ENCODE data around the gene RHOJ.
"Not testable (repeated sequence)": the region's sequence is repeated elsewhere in the genome, so short reads cannot be mapped to it uniquely, and the experiment has no call there.

RHOJ gene

GRCh38 chr14:63299351-63300110 is 95.3 kb downstream of the RHOJ start:
- no peak for DNase-seq

- no peak for DNase-seq
These were observed 96.6 kb downstream of the RHOJ start for GRCh38 chr14:63300854-63301253.

GRCh38 chr14:63301891-63302534 is 97.8 kb downstream of the RHOJ start:
- no peak for DNase-seq

- DNase-seq: not testable (repeated sequence)
These were observed 100.2 kb downstream of the RHOJ start for GRCh38 chr14:63304429-63304828.

GRCh38 chr14:63308723-63309317 is 104.6 kb downstream of the RHOJ start:
- no peak for DNase-seq

GRCh38 chr14:63318835-63319234 is 114.6 kb downstream of the RHOJ start, which contains the start of gene GPHB5:
GPHB5 (minus strand) TSS chr14:63318935; CDS start chr14:63317849, 1,086 bp downstream.
- DNase-seq: no peak

GRCh38 chr14:63322472-63322871 is 118.2 kb downstream of the RHOJ start:
- DNase-seq: no peak

- no peak for DNase-seq
These were observed 118.8 kb downstream of the RHOJ start for GRCh38 chr14:63322897-63323573.

GRCh38 chr14:63326840-63327239 is 122.6 kb downstream of the RHOJ start:
- no peak for DNase-seq

GRCh38 chr14:63328787-63329737 is 124.8 kb downstream of the RHOJ start:
- DNase-seq: no peak

- no peak for DNase-seq
These were observed 138.1 kb downstream of the RHOJ start for GRCh38 chr14:63342371-63342770.
